Fibroblast of gingiva (primary cell): ENCODE measurements around the gene HAUS8.
"Not testable (repeated sequence)": the region's sequence is repeated elsewhere in the genome, so short reads cannot be mapped to it uniquely, and the experiment has no call there.

Experiments
- DNase-seq: peaks from one replicate; pipeline ENCODE4 v3.0.0-alpha.2; 2011; ENCODE audit warnings: low read depth

The HAUS8 gene

DNA sequence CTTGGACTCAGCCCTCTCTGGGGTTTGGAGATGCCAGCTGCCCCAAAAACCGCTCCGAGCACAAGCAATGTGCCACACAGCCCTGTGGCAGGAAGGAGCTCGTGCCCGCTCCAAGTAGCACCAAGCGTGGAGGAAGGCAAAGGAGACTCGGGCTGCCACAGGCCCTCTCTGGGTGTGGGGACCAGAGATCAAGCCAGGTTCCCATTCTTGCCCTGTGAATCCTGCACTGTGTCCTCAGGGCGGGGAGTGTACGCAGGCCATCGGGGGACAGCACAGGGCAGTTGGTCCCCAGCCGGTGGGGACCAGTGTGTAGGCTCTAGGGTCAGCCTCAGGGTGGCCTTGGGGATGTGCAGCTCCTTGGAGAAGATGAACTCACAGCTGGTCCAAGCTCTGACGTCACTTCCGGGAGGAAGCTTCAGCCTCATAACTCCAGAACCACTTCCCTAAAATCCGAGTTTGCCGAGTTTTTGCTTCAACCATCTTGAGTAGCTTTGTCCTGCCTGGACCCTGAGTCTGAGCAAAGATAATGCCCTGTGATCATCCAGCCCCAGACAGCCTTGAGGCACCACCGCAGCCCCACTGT is 39.3 kb downstream of the HAUS8 start:
- no peak for DNase-seq

DNA sequence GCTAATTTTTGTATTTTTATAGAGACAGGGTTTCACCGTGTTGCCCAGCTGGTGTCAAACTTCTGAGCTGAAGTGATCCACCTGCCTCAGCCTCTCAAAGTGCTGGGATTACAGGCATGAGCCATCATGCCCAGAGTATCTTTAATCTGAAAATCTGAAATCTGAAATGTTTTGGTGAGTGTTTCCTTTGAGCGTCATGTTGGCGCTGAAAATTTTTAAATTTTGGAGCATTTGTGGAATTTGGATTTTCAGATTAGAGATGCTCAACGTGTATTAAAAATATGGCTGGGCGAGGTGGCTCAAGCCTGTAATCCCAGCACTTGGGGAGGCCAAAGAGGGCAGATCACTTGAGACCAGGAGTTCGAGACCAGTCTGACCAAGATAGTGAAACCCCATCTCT is 43.5 kb downstream of the HAUS8 start:
- DNase-seq = no peak

DNA sequence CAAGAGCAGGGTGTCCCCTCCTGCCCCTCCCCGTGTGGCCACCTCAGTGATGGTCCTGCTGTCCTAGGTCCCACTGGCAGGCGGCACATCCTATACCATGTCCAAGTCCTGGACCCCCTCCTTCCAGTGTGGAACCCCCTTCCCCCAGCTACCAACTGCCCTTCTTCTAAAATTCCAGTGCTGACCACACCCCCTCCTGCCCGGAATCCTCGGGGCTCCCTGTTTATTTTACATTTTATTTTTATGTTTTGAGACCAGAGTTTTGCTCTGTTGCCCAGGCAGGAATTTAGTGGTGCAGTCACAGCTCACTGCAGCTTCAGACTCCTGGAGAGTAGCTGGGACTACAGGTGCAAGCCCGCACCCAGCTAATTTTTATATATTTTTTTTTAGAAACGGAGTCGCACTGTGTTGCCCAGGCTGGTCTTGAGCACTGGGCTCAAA is 47.7 kb downstream of the HAUS8 start:
- DNase-seq = no peak

DNA sequence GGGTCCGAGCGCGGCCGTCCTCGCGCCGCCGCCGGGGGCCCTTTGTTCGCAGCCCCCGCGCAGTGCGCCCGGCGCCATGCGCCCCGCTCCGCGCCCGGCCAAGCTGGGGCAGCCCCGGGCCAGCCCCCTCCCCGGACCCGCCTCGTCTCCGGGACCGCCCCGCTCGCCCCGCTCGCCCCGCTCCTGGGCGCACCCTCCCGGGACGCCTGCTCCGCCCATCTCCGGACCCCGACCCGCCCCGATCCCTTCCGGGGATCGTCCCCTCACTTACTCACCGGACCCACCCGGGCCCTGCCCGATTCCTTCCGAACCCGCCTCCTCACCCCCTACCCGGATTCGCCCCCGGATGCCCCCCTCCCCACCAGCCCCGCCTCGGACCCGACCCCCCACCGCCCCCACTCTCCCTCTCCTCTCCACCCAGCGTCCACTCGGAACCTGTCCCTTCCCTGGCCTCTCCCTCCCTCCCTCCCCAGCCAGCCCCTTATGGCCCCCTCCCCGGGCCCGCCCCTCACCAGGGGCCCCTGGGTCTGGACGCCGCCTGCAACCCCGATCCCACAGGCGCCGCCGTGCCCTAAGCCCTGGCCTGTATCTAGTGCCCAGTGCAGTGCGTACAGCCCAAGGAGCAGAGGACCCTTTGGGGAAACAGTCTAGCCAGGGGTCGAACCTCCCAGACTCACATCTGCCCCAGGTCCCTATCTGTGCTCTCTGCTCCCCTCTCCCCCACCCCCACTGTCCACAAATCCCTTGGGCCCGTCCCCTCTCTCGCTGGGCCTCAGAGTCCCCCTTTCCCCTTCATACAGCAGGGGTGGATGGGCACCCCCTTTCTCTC is 48.3 kb downstream of the HAUS8 start, which contains the start of gene CPAMD8:
TSS of gene CPAMD8 (minus strand) at position 105 of the 829 bp plus-strand sequence. CDS start 168 bp downstream, outside the sequence.
- DNase-seq = no peak

DNA sequence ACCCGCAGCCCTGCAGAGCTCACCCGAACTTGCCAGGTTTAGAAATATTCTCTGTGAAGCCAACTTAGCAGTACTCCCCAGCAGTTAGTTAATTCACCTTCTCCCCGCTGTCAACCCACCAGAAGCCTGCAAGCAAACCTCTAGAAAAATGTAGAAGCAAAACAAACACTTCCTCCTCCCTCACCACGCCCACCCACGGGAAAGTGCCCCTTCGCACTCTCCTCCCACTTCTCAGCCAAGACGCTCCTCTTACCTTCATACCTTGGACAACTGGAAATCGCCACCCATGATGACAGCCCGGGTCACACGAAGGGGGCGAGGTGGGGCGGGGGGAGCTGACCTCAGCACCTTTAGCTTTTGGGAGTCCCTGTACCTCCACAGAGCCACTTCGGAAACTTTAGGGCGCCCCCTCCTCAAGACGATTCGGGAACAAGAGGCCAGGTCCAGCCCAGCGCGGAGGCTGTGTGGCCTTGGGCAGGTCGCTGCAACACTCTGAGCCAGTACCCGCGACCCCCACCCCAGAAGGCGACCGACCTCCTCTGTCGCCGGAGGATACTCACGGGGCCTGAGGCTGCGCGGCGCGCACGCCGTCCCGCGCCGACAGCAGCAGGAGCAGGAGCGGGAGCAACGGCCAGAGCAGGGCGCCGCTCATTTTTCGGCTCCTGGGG is 49.1 kb downstream of the HAUS8 start:
- DNase-seq = no peak

DNA sequence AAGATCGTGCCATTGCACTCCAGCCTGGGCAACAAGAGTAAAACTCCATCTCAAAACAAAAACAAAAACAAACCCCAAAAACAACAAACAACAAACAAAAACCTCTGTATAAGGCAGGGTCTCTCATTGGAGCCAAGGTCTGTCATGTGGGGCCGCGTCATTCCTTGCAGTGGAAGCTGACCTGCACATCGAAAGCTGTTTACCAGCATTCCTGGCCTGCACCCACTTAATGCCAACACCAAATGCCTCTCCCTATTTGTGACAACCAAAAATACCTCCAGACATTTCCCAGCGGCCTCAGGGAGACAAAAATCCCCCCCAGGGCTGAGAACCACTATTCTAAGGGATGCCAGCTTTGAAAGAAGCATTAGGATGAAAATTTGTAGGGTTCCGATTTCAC is 49.9 kb downstream of the HAUS8 start:
- DNase-seq = no peak

DNA sequence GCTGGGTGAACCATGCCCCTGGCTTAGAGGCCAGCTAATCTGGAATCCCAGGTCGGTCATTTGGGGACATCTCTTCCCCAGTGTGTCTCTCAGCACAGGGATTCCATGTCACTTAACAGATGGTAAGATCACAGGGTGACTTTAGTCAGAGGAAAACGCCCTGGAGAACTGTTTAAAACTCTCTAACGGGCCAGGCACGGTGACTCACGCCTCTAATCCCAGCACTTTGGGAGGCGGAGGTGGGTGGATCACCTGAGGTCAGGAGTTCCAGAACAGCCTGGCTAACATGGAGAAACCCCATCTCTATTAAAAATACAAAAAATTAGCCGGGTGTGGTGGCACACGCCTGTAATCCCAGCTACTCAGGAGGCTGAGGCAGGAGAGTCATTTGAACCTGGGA is 50.3 kb downstream of the HAUS8 start:
- DNase-seq = not testable (repeated sequence)

DNA sequence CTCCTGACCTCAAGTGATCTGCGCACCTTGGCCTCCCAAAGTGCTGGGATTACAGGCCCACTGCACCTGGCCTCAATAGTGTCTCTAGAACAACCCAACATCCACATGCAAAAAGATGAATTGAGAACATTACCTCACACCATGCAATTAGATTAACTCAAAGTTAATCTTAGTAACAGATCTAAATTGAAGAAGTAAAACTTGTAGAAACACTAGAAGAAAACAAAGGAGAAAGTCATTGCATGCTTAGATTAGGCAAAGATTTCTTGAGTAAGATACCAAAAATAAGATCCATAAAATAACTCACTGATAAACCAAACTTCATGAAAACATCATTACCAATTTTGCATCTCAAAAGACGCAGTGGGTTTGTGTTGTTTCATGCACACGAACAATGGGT is 51.4 kb downstream of the HAUS8 start:
- no peak for DNase-seq

DNA sequence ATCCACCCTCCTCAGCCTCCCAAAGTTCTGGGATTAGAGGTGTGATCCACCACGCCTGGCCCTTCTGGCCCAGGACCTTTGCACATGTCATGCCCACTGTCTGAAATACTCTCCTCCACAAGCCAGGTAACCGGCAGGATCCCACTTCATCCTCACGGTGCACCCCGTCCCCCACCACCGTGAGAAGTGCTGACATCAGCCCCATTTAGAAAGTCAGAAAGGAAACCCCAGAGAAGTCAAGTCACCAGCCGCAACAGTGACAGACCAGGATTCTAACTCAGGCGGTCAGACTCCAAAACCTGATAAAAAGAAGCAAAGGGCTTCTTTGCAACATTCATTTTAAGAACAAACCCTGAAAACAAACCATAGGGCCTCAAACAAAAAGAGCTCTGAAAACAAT is 52.5 kb downstream of the HAUS8 start:
- no peak for DNase-seq

DNA sequence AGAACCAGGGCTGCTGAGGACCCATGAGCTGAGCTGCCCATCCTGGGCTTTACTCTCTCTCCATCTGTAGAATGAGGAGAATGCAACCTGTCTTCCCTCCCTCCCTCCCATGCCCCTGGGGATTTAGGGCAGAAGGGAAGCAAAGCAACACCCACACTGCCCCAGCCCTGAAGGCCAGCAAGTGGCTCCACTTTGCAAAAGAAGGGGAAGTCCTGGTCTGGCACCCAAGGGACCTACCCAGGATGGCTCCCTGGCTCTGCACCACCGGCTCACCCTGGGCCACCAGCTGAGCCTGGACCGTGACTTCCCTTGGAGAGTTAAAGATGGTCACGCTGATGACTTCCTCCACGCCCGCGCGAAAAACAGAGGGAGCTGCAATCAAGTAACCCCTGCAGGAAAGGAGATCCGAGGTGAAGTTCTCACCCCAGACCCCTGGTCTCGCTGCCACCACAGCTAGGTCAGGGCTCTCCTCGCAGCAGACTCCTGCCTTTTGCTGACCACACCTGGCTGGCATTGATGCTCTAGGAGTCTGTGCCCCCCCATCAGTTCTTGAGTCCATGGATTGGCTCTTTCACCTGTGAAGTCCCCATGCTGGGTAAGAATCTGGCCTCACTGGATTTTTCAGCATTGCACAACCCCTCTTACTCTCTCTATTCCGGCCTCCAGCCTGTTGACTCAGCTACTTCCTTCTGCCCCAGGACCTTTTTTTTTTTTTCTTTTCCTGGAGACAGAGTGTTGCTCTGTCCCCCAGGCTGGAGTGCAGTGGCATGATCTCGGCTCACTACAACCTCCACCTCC is 53.3 kb downstream of the HAUS8 start:
- no peak for DNase-seq

DNA sequence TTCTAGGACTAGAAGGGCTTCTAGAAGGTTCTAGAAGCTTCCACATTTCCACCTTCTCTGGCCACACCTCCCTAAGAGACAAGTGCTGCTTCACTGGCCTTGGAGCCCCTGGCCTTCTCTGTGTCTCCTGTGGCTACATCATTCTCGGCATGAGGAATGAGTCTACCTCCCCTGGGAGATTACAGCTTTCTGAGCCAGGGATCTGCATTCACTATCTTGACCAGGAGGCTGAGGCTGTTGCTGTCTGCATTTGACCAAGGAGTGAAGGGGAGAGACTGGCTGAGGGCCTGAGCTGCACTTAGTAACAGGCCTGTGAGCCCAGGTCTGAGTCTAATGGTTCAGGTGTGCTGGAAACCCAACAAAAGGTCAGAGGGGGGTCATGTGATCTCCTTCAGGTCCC is 53.9 kb downstream of the HAUS8 start:
- DNase-seq = no peak

DNA sequence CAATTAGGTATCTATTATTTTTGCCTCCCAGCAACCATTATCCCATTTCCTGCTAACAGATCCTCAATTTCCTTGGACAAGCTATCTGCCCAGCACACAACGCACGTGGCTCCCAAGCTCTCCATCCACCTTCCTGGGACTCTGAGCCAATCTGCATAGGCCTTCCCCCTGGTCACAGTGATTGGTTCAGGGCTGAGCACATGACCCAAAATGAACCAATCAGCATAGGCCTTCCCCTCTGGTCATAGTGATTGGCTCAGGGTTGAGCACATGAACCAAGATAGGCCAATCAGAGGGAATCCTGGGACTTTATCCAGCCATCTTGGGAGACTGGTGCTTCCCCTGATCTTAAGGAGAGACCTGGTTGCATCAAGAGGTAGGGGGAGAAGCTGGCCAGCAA is 54.4 kb downstream of the HAUS8 start:
- DNase-seq = no peak

DNA sequence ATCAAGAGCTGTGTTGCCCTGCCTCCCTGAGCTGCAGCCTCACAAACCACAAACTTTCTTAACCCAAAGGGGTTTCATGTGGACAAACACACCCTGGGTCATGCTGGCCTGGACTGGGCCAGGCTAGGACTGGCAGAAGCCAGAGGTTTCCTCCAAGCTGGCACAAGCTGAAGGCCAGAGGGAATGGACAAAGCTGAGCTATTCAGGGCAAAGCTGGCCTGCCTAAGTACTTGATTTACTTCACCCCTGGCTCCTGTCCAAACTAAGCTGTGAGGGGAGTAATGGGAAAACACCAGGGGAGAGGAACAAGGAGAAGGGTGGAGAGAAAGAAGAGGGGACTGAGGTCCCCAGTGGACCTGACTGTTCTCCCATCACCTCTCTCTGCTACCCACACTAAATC is 54.9 kb downstream of the HAUS8 start:
- DNase-seq = no peak

DNA sequence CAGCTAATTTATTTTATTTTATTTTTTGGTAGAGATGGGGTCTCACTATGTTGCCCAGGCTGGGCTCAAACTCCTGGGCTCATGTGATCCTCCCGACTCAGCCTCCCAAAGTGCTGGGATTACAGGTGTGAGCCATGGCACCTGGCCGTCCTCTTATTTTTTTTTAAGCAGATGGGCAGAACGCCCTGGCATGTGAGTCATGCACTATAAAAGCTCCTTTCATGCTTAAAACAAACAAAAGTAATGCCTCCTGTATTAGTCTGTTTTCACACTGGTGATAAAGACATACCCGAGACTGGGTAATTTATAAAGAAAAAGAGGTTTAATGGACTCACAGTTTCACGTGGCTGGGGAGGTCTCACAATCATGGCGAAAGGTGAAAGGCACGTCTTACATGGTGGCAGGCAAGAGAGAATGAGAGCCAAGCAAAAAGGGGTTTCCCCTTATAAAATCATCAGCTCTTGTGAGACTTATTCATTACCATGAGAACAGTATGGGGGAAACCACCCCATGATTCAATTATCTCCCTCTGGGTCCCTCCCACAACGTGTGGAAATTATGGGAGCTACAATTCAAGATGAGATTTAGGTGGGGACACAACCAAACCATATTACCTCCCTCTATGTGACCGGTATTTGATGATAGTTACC is 60.9 kb downstream of the HAUS8 start:
- DNase-seq = not testable (repeated sequence)

DNA sequence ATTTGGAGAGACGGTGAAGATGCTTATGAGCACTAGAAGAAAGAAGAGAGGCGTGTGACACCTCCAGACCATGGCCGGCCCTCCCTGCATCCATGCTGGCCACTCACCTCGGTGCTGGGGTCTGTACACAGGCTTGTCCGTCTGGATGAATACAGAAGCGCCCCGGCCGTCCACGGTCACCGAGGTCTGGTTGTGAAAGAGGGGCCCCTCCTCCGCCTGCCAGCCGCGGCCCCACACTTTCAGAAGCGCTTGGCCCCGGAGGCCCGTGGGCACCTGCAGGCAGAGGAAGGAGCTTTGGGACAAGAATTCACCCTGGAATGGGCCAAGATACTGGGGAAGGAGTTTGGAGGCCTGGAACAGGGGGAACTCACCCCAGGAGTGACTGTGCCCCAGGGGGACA is 63.8 kb downstream of the HAUS8 start:
- no peak for DNase-seq

DNA sequence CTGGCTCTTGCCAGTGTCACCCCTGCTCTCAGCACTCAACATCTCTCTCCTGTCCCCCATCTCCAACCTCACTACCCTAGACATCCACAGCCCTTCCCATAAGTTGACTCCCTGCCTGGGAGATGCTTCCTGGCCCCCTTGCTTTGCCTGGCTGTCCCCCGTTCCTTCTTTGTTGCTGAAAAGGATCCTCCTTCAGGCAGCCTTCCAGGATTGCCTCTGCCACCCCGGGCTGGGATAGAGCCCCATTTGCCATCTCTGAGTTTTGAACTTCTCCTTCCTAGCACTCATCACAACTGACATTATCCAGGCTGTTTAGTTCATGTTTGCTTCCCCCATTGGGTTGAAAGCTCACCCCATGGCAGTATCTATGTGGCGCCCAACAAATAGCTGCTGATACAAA is 68.7 kb downstream of the HAUS8 start:
- DNase-seq = no peak

DNA sequence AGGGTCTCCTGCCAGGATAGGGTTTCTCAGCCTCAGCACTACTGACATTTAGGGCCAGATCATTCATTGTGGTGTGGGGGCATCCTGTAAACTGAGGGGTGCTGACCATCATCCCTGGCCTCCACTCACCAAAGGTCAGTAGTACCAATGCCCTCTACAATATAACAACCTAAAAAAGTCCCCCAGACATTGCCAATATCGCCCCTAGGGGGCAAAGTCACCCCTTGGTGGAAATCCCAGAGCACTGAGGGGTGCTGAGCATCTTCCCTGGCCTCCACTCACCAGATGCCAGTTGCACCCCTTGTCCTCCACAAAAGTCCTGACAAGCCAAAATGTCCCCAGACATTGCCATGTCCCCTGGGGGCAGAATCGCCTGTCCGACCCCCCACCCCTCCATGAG is 70.3 kb downstream of the HAUS8 start:
- no peak for DNase-seq

DNA sequence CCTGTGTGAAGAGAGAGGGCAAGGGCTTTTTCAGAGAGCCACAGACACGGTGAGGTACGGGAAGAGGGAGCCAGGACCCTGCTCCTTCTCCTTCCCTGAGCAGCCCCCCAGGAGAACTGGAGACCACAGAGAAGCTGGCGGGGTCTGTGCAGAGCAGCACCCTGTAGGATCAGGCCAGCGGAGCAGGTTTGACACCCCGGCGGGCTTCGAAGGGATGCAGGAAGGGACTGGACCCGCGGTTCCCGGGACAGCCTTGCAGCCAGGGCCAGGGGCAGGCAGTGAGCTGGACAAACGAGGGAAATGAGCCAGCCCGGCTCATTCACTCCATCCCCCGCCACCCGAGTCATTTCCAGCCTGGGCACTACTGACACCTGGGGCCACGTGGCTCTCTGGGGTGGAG is 70.9 kb downstream of the HAUS8 start:
- DNase-seq = no peak

DNA sequence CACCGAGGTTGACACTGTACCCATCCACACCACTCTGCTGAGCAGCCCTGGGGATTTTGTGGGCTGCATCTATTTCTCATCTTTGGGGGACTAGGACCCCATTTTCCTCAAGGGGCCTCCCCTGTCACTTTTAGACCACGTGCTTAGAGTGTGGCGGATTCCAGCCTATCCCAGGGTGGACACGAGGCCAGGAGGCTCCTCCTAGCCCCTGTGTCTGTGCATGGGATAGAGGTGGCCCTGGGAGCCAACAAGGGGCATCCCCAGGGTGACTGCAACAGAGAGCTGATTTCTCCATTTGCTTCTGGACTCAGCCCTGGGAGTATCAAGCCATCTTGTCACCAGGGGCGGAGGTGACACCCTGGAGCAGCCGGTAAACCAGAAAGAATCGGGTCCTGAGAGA is 72.8 kb downstream of the HAUS8 start:
- DNase-seq = no peak

DNA sequence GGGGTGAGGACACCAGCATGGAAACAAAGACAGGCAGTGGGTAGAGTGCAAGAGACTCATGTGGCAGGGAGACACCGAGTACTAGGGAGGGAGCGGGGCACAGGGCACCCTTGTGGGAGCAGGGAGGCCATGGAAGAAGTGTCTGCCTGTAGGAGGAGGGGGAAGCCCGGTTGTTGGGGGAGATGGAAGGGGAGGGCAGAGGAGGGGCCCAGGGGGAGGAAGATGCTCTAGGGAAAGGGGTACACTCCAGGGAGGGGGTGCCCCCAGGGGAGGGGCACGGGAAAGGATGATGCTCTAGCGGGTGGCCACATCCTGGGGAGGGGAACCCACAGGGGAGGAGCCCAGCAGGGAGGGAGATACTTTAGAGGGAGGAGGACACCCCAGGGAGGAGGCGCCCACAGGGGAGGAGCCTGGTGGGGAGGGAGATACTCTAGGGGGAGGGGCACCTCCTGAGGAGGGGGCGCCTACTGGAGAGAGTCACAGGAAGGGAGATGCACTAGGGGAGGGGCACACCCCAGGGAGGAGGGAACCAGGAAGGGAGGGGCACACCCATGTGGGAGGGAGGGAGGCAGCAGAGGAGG is 73.6 kb downstream of the HAUS8 start:
- DNase-seq = no peak
